Astrocyte (in vitro differentiated cells and primary cell): ENCODE data around the gene PYDC2. TPM values are rescaled to one million over a fixed set of nuclear protein-coding genes. Genes with fewer than 3 reads are reported as not detected.

Source experiments
- DNase-seq: peaks from one replicate; pipeline ENCODE4 v3.0.0-alpha.2; 2010; ENCODE audit warnings: low read depth
- FAIRE-seq: peaks from 2 replicates; lab custom pipeline; 2011; peaks lifted over from hg19 to GRCh38; lab: Jason Lieb, UNC
- H2AFZ ChIP-seq: 2 replicates; pipeline ENCODE4 v1.6.0; 2012; ENCODE audit warnings: low read depth, low read length, inconsistent platforms
- H3K27ac ChIP-seq: 2 replicates; pipeline ENCODE4 v1.5.1; 2011; ENCODE audit warnings: low read depth, low read length, inconsistent platforms
- H3K27me3 ChIP-seq: 2 replicates; pipeline ENCODE4 v1.6.0; 2011; ENCODE audit warnings: low read length, inconsistent platforms; ENCODE audit not compliant: insufficient read depth
- H3K36me3 ChIP-seq: 2 replicates; pipeline ENCODE4 v1.5.1; 2011; ENCODE audit warnings: low read length, inconsistent platforms; ENCODE audit not compliant: insufficient read depth
- H3K4me1 ChIP-seq: 2 replicates; pipeline ENCODE4 v1.5.1; 2011; ENCODE audit warnings: low read length, inconsistent platforms; ENCODE audit not compliant: insufficient read depth
- H3K4me2 ChIP-seq: 2 replicates; pipeline ENCODE4 v1.6.0; 2012; ENCODE audit warnings: low read length, inconsistent platforms
- H3K4me3 ChIP-seq: 2 replicates; pipeline ENCODE4 v1.5.1; 2011; ENCODE audit warnings: low read depth, mild to moderate bottlenecking, low read length, inconsistent platforms; ENCODE audit not compliant: insufficient read depth
- H3K79me2 ChIP-seq: 2 replicates; pipeline ENCODE4 v1.6.0; 2012; ENCODE audit warnings: mild to moderate bottlenecking, low read length, inconsistent platforms; ENCODE audit not compliant: insufficient read depth
- H3K9ac ChIP-seq: 2 replicates; pipeline ENCODE4 v1.6.0; 2012; ENCODE audit warnings: mild to moderate bottlenecking, low read length, inconsistent platforms
- H3K9me3 ChIP-seq: 2 replicates; pipeline ENCODE4 v1.5.1; 2012; ENCODE audit warnings: low read depth, mild to moderate bottlenecking, low read length, inconsistent platforms; ENCODE audit not compliant: insufficient read depth
- H4K20me1 ChIP-seq: 2 replicates; pipeline ENCODE4 v1.6.0; 2012; ENCODE audit warnings: low read length, inconsistent platforms; ENCODE audit not compliant: insufficient read depth
- H3K27ac Mint-ChIP-seq: one replicate; pipeline ENCODE4 v1.8.0; 2021; ENCODE audit warnings: mild to moderate bottlenecking, mixed read lengths; ENCODE audit not compliant: unreplicated experiment
- H3K27me3 Mint-ChIP-seq: one replicate; pipeline ENCODE4 v1.8.0; 2021; ENCODE audit warnings: low read depth, mixed read lengths; ENCODE audit not compliant: unreplicated experiment
- H3K36me3 Mint-ChIP-seq: one replicate; pipeline ENCODE4 v1.8.0; 2021; ENCODE audit warnings: low read depth, mixed read lengths; ENCODE audit not compliant: unreplicated experiment
- H3K4me1 Mint-ChIP-seq: one replicate; pipeline ENCODE4 v1.8.0; 2021; ENCODE audit warnings: low read depth, mixed read lengths; ENCODE audit not compliant: unreplicated experiment
- H3K4me3 Mint-ChIP-seq: one replicate; pipeline ENCODE4 v1.8.0; 2021; ENCODE audit warnings: mild to moderate bottlenecking, moderate library complexity, mixed read lengths; ENCODE audit not compliant: unreplicated experiment
- H3K9me3 Mint-ChIP-seq: one replicate; pipeline ENCODE4 v1.8.0; 2021; ENCODE audit warnings: mild to moderate bottlenecking, mixed read lengths; ENCODE audit not compliant: unreplicated experiment
- CTCF ChIP-seq: IDR thresholded peaks from 2 replicates; pipeline ENCODE4 v1.5.1; 2011; ENCODE audit warnings: low read depth, mild to moderate bottlenecking, inconsistent platforms, low read length, moderate library complexity; ENCODE audit not compliant: insufficient read depth
- EZH2 ChIP-seq: IDR thresholded peaks from 2 replicates; pipeline ENCODE4 v1.6.1; 2012; ENCODE audit warnings: mild to moderate bottlenecking, low read length, inconsistent platforms; ENCODE audit not compliant: insufficient read depth
- total RNA-seq: library from RNA; stranded (reverse); gene quantifications from 2 replicates; pipeline ENCODE4 v1.2.1, GENCODE V29; 2021

Gene PYDC2
- total RNA-seq, 1 donor from 2014 or later: not detected

- no peaks in the 10 kb centered on the region for H4K20me1 ChIP-seq
- H3K9ac ChIP-seq: no peak overlapping the region
- no peak overlapping the region for H3K4me3 ChIP-seq
Observed at GRCh38 chr3:191414732-191415131, 46.2 kb upstream of the PYDC2 start.

GRCh38 chr3:191415566-191415965 is 45.4 kb upstream of the PYDC2 start:
- H3K27me3 Mint-ChIP-seq: no peaks in the 10 kb centered on the region
- H3K4me1 ChIP-seq: peaks cover 8% of the 10 kb centered on the region
- DNase-seq: no peak
- H3K36me3 ChIP-seq: no peaks in the 10 kb centered on the region
- H3K4me1 Mint-ChIP-seq: peaks cover 6% of the 10 kb centered on the region
- H3K79me2 ChIP-seq: no peaks in the 10 kb centered on the region
- H3K9me3 ChIP-seq: no peaks in the 10 kb centered on the region
- no peak overlapping the region for H3K4me2 ChIP-seq
- no peak overlapping the region for H3K27ac Mint-ChIP-seq
- peaks cover 1% of the 10 kb centered on the region for H3K9me3 Mint-ChIP-seq
- no peak for FAIRE-seq
- no peak overlapping the region for H3K27ac ChIP-seq
- no peak overlapping the region for H3K4me3 Mint-ChIP-seq
- no peak overlapping the region for H3K4me3 ChIP-seq
- no peaks in the 10 kb centered on the region for H4K20me1 ChIP-seq
- H3K27me3 ChIP-seq: no peaks in the 10 kb centered on the region
- no peaks in the 10 kb centered on the region for H3K36me3 Mint-ChIP-seq
- TF ChIP-seq CTCF (no peak), EZH2 (no peak)
- no peak overlapping the region for H2AFZ ChIP-seq
- no peak overlapping the region for H3K9ac ChIP-seq

More at GRCh38 chr3:191414732-191415131, 46.2 kb upstream of the PYDC2 start:
- H3K4me1 ChIP-seq: peaks cover 8% of the 10 kb centered on the region
- Mint-ChIP-seq H3K27me3 (no peaks in the 10 kb centered on the region), H3K4me3 (no peak overlapping the region), H3K36me3 (no peaks in the 10 kb centered on the region), H3K27ac (no peak overlapping the region), H3K4me1 (peaks cover 6% of the 10 kb centered on the region), H3K9me3 (peaks cover 2% of the 10 kb centered on the region)
- no peak overlapping the region for H2AFZ ChIP-seq
- DNase-seq (no peak), FAIRE-seq (no peak)
- no peak overlapping the region for H3K4me2 ChIP-seq
- no peaks in the 10 kb centered on the region for H3K27me3 ChIP-seq
- H3K27ac ChIP-seq: no peak overlapping the region
- H3K79me2 ChIP-seq: no peaks in the 10 kb centered on the region
- TF ChIP-seq EZH2 (no peak), CTCF (no peak)
- H3K9me3 ChIP-seq: no peaks in the 10 kb centered on the region
- no peaks in the 10 kb centered on the region for H3K36me3 ChIP-seq

- Histone ChIP-seq H3K4me3 (no peak overlapping the region), H3K4me1 (peaks cover 6% of the 10 kb centered on the region), H3K4me2 (no peak overlapping the region), H2AFZ (no peak overlapping the region), H3K27ac (no peak overlapping the region), H3K36me3 (no peaks in the 10 kb centered on the region), H4K20me1 (no peaks in the 10 kb centered on the region), H3K9ac (no peak overlapping the region), H3K27me3 (no peaks in the 10 kb centered on the region), H3K9me3 (no peaks in the 10 kb centered on the region), H3K79me2 (no peaks in the 10 kb centered on the region)
- TF ChIP-seq CTCF: no peak
- no peak for TF ChIP-seq EZH2
- DNase-seq (no peak), FAIRE-seq (no peak)
- Mint-ChIP-seq H3K4me1 (peaks cover 6% of the 10 kb centered on the region), H3K4me3 (no peak overlapping the region), H3K27ac (no peak overlapping the region), H3K27me3 (no peaks in the 10 kb centered on the region), H3K9me3 (peaks cover 1% of the 10 kb centered on the region), H3K36me3 (no peaks in the 10 kb centered on the region)
Observed at GRCh38 chr3:191417457-191417729, 43.6 kb upstream of the PYDC2 start.
